PFSK-1 (cell line): Measurements from ENCODE around the gene ANKRD17.

Experiments
- FOXP2 ChIP-seq: optimal IDR thresholded peaks from 2 replicates; pipeline ENCODE3; 2011; ENCODE audit warnings: borderline replicate concordance, control low read depth, inconsistent platforms; ENCODE audit not compliant: insufficient read depth; ENCODE audit errors: extremely low read length, extremely low read depth
- POLR2AphosphoS5 ChIP-seq: IDR thresholded peaks from 2 replicates; pipeline ENCODE4 v1.6.1; 2012; ENCODE audit warnings: low read depth, mild to moderate bottlenecking, control low read depth, low read length, moderate library complexity
- REST ChIP-seq, 2 experiments: IDR thresholded peaks; 2 replicates each; pipeline versions ENCODE4 v1.6.1 to v1.8.0; 2011 to 2012; ENCODE audit warnings: low read depth in 2 of 2, low read length in 2 of 2, control low read depth in 1 of 2, inconsistent platforms in 1 of 2, mild to moderate bottlenecking in 1 of 2, moderate library complexity in 1 of 2; ENCODE audit not compliant: insufficient read depth in 1 of 2
- SIN3A ChIP-seq: IDR thresholded peaks from 2 replicates; pipeline ENCODE4 v1.6.1; 2012; ENCODE audit warnings: mild to moderate bottlenecking, low read length, moderate library complexity, borderline replicate concordance; ENCODE audit not compliant: insufficient read depth
- TAF1 ChIP-seq: IDR thresholded peaks from 2 replicates; pipeline ENCODE4 v1.6.1; 2012; ENCODE audit warnings: low read length, control low read depth, borderline replicate concordance; ENCODE audit not compliant: insufficient read depth

The ANKRD17 gene

DNA sequence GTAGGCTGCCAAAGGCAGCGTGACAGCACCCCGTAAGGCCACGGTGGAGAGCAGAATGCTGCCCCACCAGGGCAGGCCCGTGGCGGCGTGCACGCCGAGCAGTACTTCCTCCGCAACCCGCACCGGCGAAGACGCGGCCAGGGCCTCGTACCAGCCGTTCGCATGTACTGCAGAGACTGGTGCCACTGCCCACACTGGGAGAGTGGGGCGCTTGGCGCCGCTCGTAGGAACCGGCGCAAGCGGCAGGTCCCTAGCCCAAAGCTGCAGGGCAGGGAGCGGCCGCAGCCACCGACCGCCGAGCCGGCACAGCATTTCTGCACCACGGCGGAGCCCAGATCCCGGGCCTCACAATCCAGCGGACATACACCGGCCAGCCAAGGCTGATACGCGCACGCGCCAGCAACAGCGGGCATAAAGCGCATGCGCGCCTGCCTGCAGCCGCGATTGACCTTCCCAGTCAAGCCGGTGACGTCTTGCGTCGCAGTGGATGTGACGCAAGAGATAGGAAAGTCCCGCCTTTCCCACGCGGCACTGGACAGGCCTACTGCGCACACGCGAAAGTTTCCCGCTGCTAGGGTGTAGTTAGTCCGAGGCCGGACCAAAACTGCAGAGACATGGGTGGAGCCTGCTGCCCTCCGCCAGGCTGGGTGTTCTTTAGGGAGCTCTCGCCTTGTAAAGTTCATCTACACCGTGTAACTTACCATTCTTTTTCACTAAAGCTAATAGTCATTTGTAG, 189.1 kb downstream of the ANKRD17 start, which contains the start of gene COX18:
Gene COX18, minus strand, starts transcription at position 379 of the 736 bp plus-strand sequence. Its CDS starts 67 bp downstream, at position 312.
- TF ChIP-seq TAF1 (no peak), REST (IDR thresholded peaks at IDR 0.05; ENCODE audit: insufficient read depth in 1 of 2, low read depth in 2 of 2, low read length in 2 of 2) (peak; percentile 15 to 29; a peak in 1 of 4 replicates), POLR2AphosphoS5 (peak; percentile 97), FOXP2 (peak; percentile 84), SIN3A (no peak)

DNA sequence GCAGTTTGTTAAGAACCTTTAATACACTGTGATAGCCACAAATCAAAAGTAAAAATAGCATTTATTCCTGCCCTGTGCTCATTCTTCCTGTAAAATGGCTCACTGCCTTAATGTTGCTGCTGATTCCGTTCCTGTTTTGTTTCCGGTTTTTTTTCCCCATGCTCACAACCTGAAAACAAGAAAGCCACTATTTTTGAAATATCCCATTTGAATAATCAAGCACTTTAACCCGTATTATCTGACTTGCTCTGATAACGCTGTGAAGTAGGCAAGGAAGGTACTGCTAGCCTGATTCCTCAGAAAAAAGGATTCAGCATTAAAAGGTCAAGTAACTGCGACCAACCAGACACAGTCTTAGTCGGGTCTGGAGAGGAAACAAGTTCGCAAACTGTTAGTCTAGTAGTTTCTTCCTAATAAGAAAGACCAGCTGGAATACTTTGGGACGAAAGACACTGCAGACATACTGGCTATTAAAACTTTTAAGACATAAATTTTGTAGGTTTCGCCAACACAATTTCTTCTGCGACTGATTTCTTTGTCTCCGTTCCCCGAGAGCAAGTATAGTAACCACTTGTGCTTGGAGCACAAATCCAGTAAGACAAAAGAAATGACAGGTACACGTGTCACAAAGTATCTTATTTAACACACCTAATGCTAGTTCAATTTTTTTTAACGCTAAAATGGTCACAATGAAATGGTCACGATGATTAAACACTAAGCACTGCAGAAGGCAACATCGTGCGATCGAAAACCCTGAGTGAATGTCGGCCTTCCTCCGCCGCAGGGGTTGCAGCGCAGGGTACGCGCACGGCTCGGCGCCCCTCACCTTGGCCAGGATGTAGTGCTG, 189.9 kb downstream of the ANKRD17 start:
- TF ChIP-seq TAF1 (peak; percentile 26; the same call in 1 of the 2 replicates), SIN3A (no peak), POLR2AphosphoS5 (no peak), FOXP2 (no peak)

DNA sequence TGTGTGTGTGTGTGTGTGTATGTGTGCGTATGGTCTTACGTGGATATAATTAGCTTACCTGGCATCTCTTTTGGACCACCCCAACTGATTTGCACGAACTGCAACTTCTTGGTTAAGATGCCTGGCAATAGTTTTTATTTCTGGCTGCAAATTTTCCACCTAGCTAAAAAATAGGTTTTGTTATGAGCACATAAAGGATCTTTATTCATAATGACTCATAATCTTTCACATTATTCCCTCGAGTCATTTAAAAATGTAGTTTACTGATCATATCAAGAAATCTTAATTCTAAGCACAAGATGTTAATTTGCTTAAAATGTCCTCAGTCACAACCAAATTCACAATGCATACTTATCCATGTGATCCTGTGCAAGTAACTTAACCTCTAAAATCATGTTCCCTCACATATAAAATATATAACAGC, 190.6 kb downstream of the ANKRD17 start:
- no peak for TF ChIP-seq TAF1
- no peak for TF ChIP-seq POLR2AphosphoS5
- TF ChIP-seq SIN3A, result no peak
- no peak for TF ChIP-seq REST (IDR thresholded peaks at IDR 0.05; ENCODE audit: insufficient read depth in 1 of 2, low read depth in 2 of 2, low read length in 2 of 2)
- no peak for TF ChIP-seq FOXP2

DNA sequence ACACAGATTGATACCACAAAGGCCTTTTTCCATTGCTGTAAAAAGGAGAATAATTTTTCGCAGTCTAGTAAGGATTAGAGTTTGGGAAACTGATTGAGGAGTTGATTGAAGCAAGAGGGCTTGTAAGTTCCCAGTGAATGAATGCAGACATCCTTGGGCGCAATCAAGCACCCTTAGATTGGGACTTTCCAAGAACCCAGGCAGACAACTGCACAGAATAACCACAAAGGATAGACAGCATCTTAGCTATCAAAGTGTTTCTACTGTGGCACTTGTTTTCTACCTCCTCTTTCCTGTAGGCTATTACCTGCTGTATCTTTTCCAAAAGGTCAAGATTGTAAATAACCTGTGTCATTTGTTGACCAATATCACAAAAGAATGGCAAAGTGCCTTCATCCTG, 191.7 kb downstream of the ANKRD17 start:
- TF ChIP-seq POLR2AphosphoS5, result no peak
- no peak for TF ChIP-seq TAF1
- TF ChIP-seq FOXP2, result no peak
- TF ChIP-seq REST (IDR thresholded peaks at IDR 0.05; ENCODE audit: insufficient read depth in 1 of 2, low read depth in 2 of 2, low read length in 2 of 2), result no peak
- TF ChIP-seq SIN3A, result no peak

GRCh38 chr4:73066445-73066844, 192.2 kb downstream of the ANKRD17 start:
- no peak for TF ChIP-seq FOXP2
- no peak for TF ChIP-seq SIN3A
- TF ChIP-seq REST (IDR thresholded peaks at IDR 0.05; ENCODE audit: insufficient read depth in 1 of 2, low read depth in 2 of 2, low read length in 2 of 2), result no peak
- TF ChIP-seq TAF1, result no peak
- no peak for TF ChIP-seq POLR2AphosphoS5
